Prostate gland (tissue), 2 donors: ENCODE data around the gene ARMC12.

Experiments used
- CTCF ChIP-seq, 4 experiments: fragments of 200-600 bp in 2 of 4; fragments of 450-650 bp in 2 of 4; sonication (generic) in 2 of 4; IDR thresholded peaks; 1 replicate in 3 of 4; 2 replicates in 1 of 4; pipeline ENCODE4 v1.5.1; 2016 to 2019; ENCODE audit warnings: antibody characterized with exemption in 4 of 4, mild to moderate bottlenecking in 2 of 4, moderate library complexity in 2 of 4
- POLR2A ChIP-seq: fragments of 450-650 bp; IDR thresholded peaks from one replicate; pipeline ENCODE4 v1.6.1; 2016; ENCODE audit warnings: antibody characterized with exemption, mild to moderate bottlenecking

- TF ChIP-seq CTCF (IDR thresholded peaks at IDR 0.05), result no peak
- TF ChIP-seq POLR2A, result no peak
These were observed 39.8 kb downstream of the ARMC12 start, which contains the start of gene CLPSL2 for GRCh38 chr6:35776364-35777215.
